ENCODE measurements around the gene ANKRD12. TPM values are rescaled to one million over a fixed set of nuclear protein-coding genes. Genes with fewer than 3 reads are reported as not detected.

ANKRD12 gene
- polyA plus RNA-seq, 1 donor from 2014 or later = 32.3 TPM

- Histone ChIP-seq H3K4me3 (ENCODE audit: low read length) (no peak overlapping the region), H3K9me2 (ENCODE audit: insufficient read depth, low read length) (no peaks in the 10 kb centered on the region), H3K4me2 (ENCODE audit: low read length) (no peak overlapping the region), H3K27me3 (ENCODE audit: insufficient read depth, low read depth, low read length) (no peaks in the 10 kb centered on the region), H3K9me3 (ENCODE audit: low read length) (no peaks in the 10 kb centered on the region), H3K9ac (ENCODE audit: low read length) (no peak overlapping the region), H3K79me2 (replicated peaks; ENCODE audit: insufficient read depth, low read length) (no peaks in the 10 kb centered on the region), H4K20me1 (ENCODE audit: insufficient read depth) (no peaks in the 10 kb centered on the region), H3K27ac (ENCODE audit: low read length) (no peak overlapping the region), H3K36me3 (ENCODE audit: insufficient read depth, low read length) (no peaks in the 10 kb centered on the region), H2AFZ (ENCODE audit: low read depth, low read length) (no peak overlapping the region), H3F3A (ENCODE audit: insufficient read depth, low read length, poor library complexity, severe bottlenecking) (no peaks in the 10 kb centered on the region)
- TF ChIP-seq EP300 (conservative IDR thresholded peaks at IDR 0.05; ENCODE audit: poor library complexity, severe bottlenecking) = no peak
- TF ChIP-seq MXI1 (conservative IDR thresholded peaks at IDR 0.05; ENCODE audit: poor library complexity, severe bottlenecking) = no peak
- TF ChIP-seq POLR2AphosphoS5 (IDR thresholded peaks at IDR 0.05) = no peak
- no peak for TF ChIP-seq TAF1 (IDR thresholded peaks at IDR 0.05; ENCODE audit: low read depth)
- TF ChIP-seq CTCF (IDR thresholded peaks at IDR 0.05; ENCODE audit: poor library complexity, severe bottlenecking) = no peak
- no peak for TF ChIP-seq EZH2 (IDR thresholded peaks at IDR 0.05; ENCODE audit: borderline replicate concordance, insufficient read depth, low read length, poor library complexity, severe bottlenecking)
- TF ChIP-seq, protein P1, sequence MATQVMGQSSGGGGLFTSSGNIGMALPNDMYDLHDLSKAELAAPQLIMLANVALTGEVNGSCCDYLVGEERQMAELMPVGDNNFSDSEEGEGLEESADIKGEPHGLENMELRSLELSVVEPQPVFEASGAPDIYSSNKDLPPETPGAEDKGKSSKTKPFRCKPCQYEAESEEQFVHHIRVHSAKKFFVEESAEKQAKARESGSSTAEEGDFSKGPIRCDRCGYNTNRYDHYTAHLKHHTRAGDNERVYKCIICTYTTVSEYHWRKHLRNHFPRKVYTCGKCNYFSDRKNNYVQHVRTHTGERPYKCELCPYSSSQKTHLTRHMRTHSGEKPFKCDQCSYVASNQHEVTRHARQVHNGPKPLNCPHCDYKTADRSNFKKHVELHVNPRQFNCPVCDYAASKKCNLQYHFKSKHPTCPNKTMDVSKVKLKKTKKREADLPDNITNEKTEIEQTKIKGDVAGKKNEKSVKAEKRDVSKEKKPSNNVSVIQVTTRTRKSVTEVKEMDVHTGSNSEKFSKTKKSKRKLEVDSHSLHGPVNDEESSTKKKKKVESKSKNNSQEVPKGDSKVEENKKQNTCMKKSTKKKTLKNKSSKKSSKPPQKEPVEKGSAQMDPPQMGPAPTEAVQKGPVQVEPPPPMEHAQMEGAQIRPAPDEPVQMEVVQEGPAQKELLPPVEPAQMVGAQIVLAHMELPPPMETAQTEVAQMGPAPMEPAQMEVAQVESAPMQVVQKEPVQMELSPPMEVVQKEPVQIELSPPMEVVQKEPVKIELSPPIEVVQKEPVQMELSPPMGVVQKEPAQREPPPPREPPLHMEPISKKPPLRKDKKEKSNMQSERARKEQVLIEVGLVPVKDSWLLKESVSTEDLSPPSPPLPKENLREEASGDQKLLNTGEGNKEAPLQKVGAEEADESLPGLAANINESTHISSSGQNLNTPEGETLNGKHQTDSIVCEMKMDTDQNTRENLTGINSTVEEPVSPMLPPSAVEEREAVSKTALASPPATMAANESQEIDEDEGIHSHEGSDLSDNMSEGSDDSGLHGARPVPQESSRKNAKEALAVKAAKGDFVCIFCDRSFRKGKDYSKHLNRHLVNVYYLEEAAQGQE (IDR thresholded peaks at IDR 0.05; ENCODE audit: borderline replicate concordance) = no peak
- TF ChIP-seq SMC3 (conservative IDR thresholded peaks at IDR 0.05; ENCODE audit: poor library complexity) = no peak
- TF ChIP-seq RAD21 (conservative IDR thresholded peaks at IDR 0.05) = no peak
Measured at GRCh38 chr18:9290156-9290555, 153.6 kb downstream of the ANKRD12 start.

DNA sequence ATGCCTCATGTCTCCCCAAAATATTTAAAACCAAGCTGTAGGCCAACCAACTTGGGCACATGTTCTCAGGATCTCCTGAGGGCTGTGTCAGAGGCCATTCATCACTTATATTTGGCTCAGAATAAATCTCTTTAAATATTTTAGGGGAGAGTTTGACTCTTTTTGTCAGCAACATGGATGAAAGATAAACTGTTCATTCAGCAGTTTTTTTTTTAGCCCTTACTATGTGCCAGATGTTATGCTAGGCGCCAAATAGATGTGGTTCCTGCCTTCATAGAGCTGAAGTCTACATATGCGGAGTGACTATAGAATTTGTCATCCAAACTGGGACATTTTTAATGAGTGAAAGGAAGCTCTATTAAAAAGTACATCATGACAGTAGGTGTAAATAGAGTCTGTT lies 155.5 kb downstream of the ANKRD12 start:
- Histone ChIP-seq H3K79me2 (replicated peaks; ENCODE audit: insufficient read depth, low read length) (no peaks in the 10 kb centered on the region), H3K27me3 (ENCODE audit: insufficient read depth, low read depth, low read length) (no peaks in the 10 kb centered on the region), H3F3A (ENCODE audit: insufficient read depth, low read length, poor library complexity, severe bottlenecking) (no peaks in the 10 kb centered on the region), H3K4me2 (ENCODE audit: low read length) (no peak overlapping the region), H3K9ac (ENCODE audit: low read length) (no peak overlapping the region), H3K9me3 (ENCODE audit: low read length) (no peaks in the 10 kb centered on the region), H3K4me3 (ENCODE audit: low read length) (no peak overlapping the region), H2AFZ (ENCODE audit: low read depth, low read length) (no peak overlapping the region), H3K27ac (ENCODE audit: low read length) (no peak overlapping the region), H3K9me2 (ENCODE audit: insufficient read depth, low read length) (no peaks in the 10 kb centered on the region), H3K36me3 (ENCODE audit: insufficient read depth, low read length) (no peaks in the 10 kb centered on the region), H4K20me1 (ENCODE audit: insufficient read depth) (no peaks in the 10 kb centered on the region)
- TF ChIP-seq SMC3 (conservative IDR thresholded peaks at IDR 0.05; ENCODE audit: poor library complexity) = no peak
- TF ChIP-seq RAD21 (conservative IDR thresholded peaks at IDR 0.05) = no peak
- TF ChIP-seq CTCF (IDR thresholded peaks at IDR 0.05; ENCODE audit: poor library complexity, severe bottlenecking) = no peak
- TF ChIP-seq EZH2 (IDR thresholded peaks at IDR 0.05; ENCODE audit: borderline replicate concordance, insufficient read depth, low read length, poor library complexity, severe bottlenecking) = no peak
- TF ChIP-seq MXI1 (conservative IDR thresholded peaks at IDR 0.05; ENCODE audit: poor library complexity, severe bottlenecking) = no peak
- no peak for TF ChIP-seq POLR2AphosphoS5 (IDR thresholded peaks at IDR 0.05)
- TF ChIP-seq TAF1 (IDR thresholded peaks at IDR 0.05; ENCODE audit: low read depth) = no peak
- TF ChIP-seq, protein P1 (IDR thresholded peaks at IDR 0.05; ENCODE audit: borderline replicate concordance) = no peak
- TF ChIP-seq EP300 (conservative IDR thresholded peaks at IDR 0.05; ENCODE audit: poor library complexity, severe bottlenecking) = no peak

Data from neural cell (in vitro differentiated cells).